CD4-positive, alpha-beta T cell treated with Interleukin-1 beta for 1 hour (primary cell): ENCODE data around the gene C7orf33.

Experiments used
- DNase-seq, 2 donors: peaks; one replicate each; pipeline ENCODE4 v3.0.0-alpha.2; 2020 to 2022

The C7orf33 gene

GRCh38 chr7:148630078-148630477, 39.5 kb downstream of the C7orf33 start:
- DNase-seq = no peak

DNA sequence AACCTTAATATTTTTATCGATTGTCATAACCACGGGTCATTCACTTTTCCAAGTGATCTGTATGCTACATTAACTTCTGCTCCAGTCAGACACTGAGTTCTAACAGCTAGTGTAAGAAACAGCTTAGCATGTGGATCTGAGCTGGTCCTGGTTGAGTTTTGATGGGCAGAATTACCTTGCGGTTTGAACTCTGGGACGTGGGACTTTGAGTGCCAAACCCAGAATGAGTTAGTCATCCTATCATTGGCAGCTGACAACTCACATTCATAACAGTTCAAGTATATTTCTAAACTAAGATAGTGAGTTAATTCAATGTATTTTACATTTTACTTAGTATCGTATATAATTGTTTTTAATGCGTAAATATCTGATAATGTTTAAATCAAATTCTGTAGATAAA, 43.2 kb downstream of the C7orf33 start:
- no peak for DNase-seq

DNA sequence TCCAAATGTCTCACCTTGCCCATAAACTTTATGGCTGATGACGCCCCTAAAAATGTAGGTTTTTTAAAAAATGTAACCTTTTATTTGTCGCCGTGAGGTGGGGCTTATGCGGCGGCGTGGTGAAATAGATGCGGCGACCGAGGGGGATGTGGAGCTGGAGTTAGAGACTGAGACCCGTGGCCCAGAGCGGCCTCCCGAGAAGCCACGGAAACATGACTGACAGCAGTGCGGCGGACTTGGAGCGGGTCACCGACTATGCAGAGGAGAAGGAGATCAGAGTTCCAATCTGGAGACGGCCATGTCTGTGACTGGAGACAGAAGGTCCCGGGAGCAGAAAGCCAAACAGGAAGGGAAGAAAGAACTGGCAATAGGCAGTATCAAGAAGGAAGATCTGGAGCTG, 46.5 kb downstream of the C7orf33 start:
- no peak for DNase-seq

- DNase-seq = no peak
Observed at GRCh38 chr7:148645898-148646297, 55.3 kb downstream of the C7orf33 start.

DNA sequence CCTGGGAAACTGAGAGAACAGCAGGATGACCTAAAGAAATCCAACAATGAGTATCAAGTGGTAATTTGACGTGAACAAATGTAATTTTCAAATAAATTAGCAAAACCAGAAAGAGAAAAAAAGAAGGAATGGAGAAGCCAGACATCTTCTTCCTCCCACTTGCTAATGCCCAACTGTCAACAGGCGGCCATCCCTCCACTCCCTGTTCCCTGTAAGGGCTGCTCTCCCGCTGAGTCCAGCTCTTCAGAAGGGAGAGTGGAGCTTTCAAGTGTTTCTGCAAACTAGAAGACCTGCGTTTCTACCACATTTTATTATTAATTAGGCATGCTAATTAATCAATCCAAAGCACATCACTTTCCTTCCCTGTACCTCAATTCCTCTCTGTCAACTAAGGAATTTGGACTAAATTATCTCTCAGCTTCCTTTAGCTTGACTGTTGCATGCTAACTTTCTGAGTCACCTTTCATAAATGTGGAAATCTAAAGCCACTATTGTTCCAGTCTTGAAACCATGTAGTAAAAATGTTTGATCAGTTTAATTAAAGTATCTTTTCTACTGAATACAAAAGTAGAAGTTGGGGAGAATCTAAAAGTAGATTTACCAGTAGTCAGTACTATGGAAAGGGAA, 59.8 kb downstream of the C7orf33 start:
- DNase-seq = no peak

DNA sequence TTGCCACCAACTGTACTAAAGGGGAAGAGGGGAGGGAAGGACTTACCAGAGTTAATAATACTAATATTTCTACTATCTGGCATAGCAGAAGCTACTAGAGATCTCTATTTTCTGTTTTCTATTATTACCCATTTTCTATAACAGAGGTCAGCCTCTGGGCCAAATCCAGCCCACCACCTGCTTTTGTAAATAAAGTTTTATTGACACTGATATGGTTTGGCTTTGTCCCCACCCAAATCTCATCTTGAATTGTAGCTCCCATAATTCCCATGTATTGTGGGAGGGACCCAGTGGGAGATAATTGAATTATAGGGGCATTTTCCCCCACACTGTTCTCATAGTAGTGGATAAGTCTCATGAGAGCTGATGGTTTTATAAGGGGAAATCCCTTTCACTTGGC, 62.2 kb downstream of the C7orf33 start:
- no peak for DNase-seq

GRCh38 chr7:148657929-148658328, 67.4 kb downstream of the C7orf33 start:
- no peak for DNase-seq

DNA sequence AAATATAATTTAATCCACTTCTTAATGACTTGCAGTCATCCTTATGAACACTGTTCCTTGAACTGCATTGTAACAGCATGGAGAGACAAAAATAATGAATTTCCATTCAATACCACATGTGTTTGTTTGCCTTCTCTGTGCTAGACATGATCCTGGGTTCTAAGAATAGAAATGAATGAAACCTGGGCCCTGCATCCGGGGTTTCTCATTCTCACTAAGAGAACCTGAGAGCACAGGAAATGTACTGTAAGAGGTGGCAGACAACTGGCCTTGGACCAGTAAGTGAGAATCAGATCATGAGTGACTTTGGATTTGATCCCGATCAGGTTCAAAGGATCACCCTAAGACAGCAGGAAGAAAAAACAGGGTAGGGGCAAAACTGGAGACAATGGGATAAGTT, 70.9 kb downstream of the C7orf33 start:
- DNase-seq = no peak

- DNase-seq = no peak
Observed at GRCh38 chr7:148662646-148663045, 72.1 kb downstream of the C7orf33 start.

DNA sequence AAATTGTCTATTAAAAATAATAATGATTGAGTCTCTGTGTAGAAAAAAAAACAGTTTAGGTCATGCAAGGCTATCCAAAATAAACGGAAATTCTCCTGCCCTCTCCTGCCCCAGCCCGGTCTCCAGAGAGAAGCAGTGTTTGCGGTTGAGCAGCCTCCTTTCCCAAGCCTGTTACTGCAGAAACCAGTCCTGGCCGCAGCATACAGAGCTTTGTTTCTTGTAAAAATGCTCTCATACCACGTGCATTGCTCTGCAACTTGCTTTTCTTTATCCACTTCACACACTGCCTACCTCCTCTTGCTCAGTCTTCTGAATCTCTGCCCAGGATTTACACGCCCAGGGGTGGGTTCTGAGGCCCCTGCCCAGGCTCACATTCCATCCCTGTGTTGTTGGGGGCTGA, 73.8 kb downstream of the C7orf33 start:
- DNase-seq = no peak

- no peak for DNase-seq
Observed at GRCh38 chr7:148665221-148665620, 74.7 kb downstream of the C7orf33 start.
